Skin epidermis (tissue), 12 donors: Measurements from ENCODE around the gene CSTF3.
"Not testable (repeated sequence)": the region's sequence is repeated elsewhere in the genome, so short reads cannot be mapped to it uniquely, and the experiment has no call there.

Source experiments
- H3K27ac ChIP-seq, 21 experiments: fragments of 200-600 bp; sonication (generic) in 11 of 21; one replicate each; pipeline ENCODE4 v1.5.0; 2020; ENCODE audit warnings: mild to moderate bottlenecking in 3 of 21, inconsistent platforms in 2 of 21, moderate library complexity in 2 of 21
- H3K4me3 ChIP-seq, 7 experiments: fragments of 200-600 bp; sonication (generic) in 2 of 7; one replicate each; pipeline ENCODE4 v1.5.0; 2020; ENCODE audit warnings: inconsistent platforms in 2 of 7, mild to moderate bottlenecking in 2 of 7, moderate library complexity in 1 of 7

The CSTF3 gene

DNA sequence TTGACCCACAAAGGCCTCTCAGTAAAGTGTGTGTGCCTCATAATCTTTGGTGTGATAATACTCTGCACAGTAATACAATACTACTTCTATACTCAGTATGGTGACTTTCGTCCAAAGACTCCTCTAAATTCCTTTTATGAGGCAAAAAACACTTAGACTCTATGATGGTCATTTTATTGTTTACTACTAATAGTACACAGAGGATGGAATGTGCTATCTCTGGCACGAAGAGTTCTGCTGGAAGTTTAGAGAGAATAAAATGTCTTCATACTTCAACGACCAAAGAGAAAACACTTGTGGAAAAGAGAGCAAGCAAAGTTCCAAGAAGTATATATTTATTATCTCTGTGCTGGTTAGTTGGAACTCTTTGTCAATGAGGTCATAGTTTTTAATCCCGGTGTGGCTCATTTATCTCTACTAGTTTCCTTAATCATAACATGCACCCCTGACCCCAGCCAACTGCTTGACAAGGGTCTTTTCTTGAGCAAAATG, 7.5 kb upstream of the CSTF3 start:
- Histone ChIP-seq H3K4me3 (no peak overlapping the region), H3K27ac (no peak overlapping the region)

- H3K27ac ChIP-seq = no peak overlapping the region
- H3K4me3 ChIP-seq = no peak overlapping the region
Observed at GRCh38 chr11:33162831-33163230, 1.6 kb upstream of the CSTF3 start.

DNA sequence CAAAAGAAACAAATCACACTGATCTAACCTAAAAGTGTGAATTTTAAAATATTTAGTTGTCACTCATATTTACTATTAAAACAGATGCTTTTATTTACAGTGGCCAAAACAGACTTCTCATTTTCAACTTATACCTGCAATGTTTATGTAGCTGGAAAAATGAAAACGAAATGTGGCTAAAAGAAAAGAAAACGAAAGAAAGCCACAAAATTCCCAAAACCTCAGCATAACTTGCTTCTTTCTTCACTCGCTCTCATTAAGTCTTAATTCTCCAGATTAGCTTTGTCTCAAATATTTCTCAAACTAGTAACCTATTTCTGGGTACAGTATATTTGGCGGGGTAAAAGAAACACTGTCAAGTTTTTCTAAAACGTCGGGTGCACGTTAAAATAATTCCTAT, 693 bp downstream of the CSTF3 start:
- peak overlapping the region; percentile 60 to 90 (median 79) for H3K4me3 ChIP-seq

GRCh38 chr11:33160136-33160535, 1.1 kb downstream of the CSTF3 start:
- H3K27ac ChIP-seq = peak overlapping the region in 12 of 21 experiments; percentile 81 to 92 (median 87)
- peak overlapping the region; percentile 60 to 90 (median 79) for H3K4me3 ChIP-seq

More for the DNA sequence above, 693 bp downstream of the CSTF3 start:
- H3K27ac ChIP-seq = peak overlapping the region; percentile 45 to 92 (median 84)

GRCh38 chr11:33159378-33159867, 1.9 kb downstream of the CSTF3 start:
- H3K4me3 ChIP-seq = peak overlapping the region in 4 of 7 experiments; percentile 60 to 90 (median 74)

GRCh38 chr11:33158596-33159275, 2.5 kb downstream of the CSTF3 start:
- no peak overlapping the region for H3K4me3 ChIP-seq
- H3K27ac ChIP-seq = no peak overlapping the region

More at GRCh38 chr11:33159378-33159867, 1.9 kb downstream of the CSTF3 start:
- peak overlapping the region in 1 of 21 experiments; percentile 91 for H3K27ac ChIP-seq

- H3K27ac ChIP-seq = no peak overlapping the region
- H3K4me3 ChIP-seq = no peak overlapping the region
Observed at GRCh38 chr11:33157103-33158027, 3.9 kb downstream of the CSTF3 start.

GRCh38 chr11:33151399-33151798, 9.9 kb downstream of the CSTF3 start:
- Histone ChIP-seq H3K27ac (no peak overlapping the region), H3K4me3 (no peak overlapping the region)

DNA sequence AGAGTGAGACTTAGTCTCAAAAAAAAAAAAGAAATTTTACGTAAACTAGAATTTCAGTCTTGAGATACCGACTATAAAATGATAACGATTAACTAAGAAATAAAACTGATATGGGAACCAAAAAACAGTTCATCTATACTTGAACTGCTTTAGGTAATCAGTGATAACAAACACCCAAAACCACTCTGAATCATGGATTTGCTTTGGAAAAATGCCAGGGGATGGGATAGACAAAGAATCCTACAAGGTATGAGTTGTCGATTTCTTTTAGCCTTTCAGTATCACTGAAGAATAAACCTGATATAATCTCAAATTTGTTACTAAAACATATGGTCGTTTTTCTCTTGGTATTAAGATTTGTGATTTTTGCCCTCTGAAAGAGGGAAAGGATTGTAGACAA, 13.7 kb downstream of the CSTF3 start:
- Histone ChIP-seq H3K4me3 (no peak overlapping the region), H3K27ac (no peak overlapping the region)

DNA sequence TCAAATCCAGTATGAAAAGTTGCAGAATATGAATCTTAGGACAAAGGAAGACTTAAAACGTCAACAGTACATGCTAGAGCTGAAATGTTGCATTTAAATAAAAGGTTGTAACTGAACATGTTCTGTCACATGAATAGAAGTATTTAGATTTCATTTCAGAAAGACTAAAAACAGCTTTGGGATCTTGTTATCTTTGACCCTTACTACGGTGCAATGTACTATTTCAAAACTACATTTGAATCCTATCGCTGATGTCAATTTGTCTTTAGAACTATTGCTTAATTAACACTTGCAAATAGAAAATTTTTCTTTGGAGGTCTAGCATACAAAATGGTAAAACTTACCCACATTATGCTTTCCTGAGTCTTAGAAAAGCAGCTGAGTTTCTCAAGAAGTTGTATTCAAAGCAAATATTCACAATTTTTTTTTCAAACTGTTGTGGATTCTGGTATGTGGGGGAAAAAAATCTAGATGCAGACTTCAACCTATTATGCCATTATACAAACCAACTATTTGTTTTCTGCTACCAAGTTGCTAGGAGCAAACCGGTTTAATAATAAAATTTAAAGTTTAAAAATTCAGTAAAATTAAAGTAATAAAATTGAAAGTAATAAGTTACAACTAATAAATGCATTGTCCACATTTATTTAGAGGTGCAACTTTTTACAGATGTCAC, 25.4 kb downstream of the CSTF3 start:
- no peak overlapping the region for H3K4me3 ChIP-seq
- no peak overlapping the region for H3K27ac ChIP-seq

GRCh38 chr11:33135216-33135615, 26.1 kb downstream of the CSTF3 start:
- Histone ChIP-seq H3K27ac (no peak overlapping the region), H3K4me3 (no peak overlapping the region)

DNA sequence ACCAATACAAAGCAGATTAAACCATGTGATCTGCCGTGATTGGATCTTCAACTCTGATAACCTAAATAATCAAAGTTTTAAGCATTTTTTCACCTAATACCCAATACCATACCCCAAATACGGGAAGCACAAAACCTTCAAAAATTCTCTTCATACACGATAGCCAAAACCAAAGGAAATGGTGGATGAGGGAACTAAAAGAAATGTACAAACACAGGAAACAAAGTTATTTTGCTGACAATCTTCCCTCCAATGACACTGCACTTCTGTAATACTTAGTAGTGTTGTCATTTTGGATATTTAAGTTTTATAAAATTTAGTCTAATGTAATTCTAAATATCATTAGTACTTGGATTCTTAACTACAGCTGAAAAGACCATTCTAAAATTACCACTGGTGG, 27.0 kb downstream of the CSTF3 start:
- no peak overlapping the region for H3K27ac ChIP-seq
- no peak overlapping the region for H3K4me3 ChIP-seq

- Histone ChIP-seq H3K27ac (no peak overlapping the region), H3K4me3 (no peak overlapping the region)
Observed at GRCh38 chr11:33133761-33134160, 27.5 kb downstream of the CSTF3 start.

DNA sequence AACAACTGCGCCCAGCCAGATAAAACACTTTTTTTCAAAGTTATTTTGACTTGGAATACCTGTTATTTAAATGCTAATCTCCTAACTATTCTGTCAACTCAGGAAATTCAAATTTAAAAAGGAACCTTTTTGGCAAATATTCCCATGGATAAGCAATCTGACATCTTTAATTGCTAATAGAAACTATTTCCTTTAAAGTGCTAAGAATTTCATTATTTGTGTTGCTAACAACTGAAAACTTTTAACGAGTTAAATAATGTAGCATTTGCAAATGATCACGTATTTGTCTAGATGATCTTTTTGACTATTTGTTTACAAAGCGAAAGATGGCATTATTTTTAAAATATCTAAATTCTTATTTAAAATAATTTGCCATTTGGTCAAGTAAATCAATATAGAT, 28.8 kb downstream of the CSTF3 start:
- Histone ChIP-seq H3K4me3 (no peak overlapping the region), H3K27ac (no peak overlapping the region)

GRCh38 chr11:33128739-33129138, 32.5 kb downstream of the CSTF3 start:
- H3K27ac ChIP-seq = no peak overlapping the region
- no peak overlapping the region for H3K4me3 ChIP-seq

GRCh38 chr11:33125611-33126010, 35.7 kb downstream of the CSTF3 start:
- Histone ChIP-seq H3K4me3 (no peak overlapping the region), H3K27ac (no peak overlapping the region)

GRCh38 chr11:33125025-33125424, 36.3 kb downstream of the CSTF3 start:
- no peak overlapping the region for H3K27ac ChIP-seq
- H3K4me3 ChIP-seq = no peak overlapping the region

DNA sequence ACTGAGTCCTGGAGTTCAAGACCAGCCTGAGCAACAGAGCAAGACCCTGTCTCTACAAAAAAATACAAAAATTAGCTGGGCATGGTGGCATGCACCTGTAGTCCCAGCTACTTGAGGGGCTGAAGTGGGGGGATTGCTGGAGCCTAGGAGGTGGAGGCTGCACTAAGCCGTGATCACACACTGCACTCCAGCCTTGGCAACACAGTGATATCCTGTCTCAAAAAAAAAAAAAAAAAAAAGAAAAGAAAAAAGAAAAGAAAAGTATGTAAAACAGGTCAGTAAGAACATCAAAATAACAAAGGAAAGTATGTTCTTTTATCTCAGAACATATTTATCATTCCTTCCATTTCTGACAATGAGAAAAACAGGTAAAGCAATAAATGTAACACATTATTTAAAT, 38.6 kb downstream of the CSTF3 start:
- H3K27ac ChIP-seq, H3K4me3 ChIP-seq: not testable (repeated sequence)

DNA sequence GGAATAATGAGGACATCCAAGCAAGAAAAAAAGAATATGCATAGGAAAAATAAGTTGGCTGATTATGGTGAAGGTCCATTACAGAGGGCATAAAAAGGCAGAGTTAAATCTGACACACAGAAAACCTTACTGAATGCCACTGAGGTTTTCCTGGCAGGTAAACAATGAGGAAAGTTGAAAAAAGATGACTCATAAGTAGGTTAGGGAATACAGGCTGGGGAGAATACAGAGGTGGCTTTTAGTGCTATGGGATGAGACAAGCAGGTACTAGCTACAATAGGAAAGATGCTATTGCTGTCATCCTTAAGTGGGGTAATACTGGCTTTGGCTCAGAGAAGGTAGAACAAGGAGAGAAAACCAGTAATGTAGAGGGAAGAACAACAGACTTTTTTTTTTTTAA, 44.7 kb downstream of the CSTF3 start:
- no peak overlapping the region for H3K4me3 ChIP-seq
- no peak overlapping the region for H3K27ac ChIP-seq

- no peak overlapping the region for H3K4me3 ChIP-seq
- no peak overlapping the region for H3K27ac ChIP-seq
Observed at GRCh38 chr11:33110083-33110482, 51.2 kb downstream of the CSTF3 start.
